Measurements from ENCODE around the gene GTF2E1.
A peak's percentile ranks its signal among the peaks of the same experiment; 100 is the strongest.
"Not testable (repeated sequence)": the region's sequence is repeated elsewhere in the genome, so short reads cannot be mapped to it uniquely, and the experiment has no call there.

Gene GTF2E1

GRCh38 chr3:120756061-120756460 lies 13.5 kb downstream of the GTF2E1 start:
- DNase-seq (ENCODE audit: low spot score): no peak

- not testable (repeated sequence) for DNase-seq (ENCODE audit: low spot score)
These were observed 16.0 kb downstream of the GTF2E1 start for GRCh38 chr3:120758551-120758950.

GRCh38 chr3:120762615-120763014 lies 20.1 kb downstream of the GTF2E1 start:
- no peak for DNase-seq (ENCODE audit: low spot score)

GRCh38 chr3:120763601-120764000 lies 21.1 kb downstream of the GTF2E1 start:
- DNase-seq (ENCODE audit: low spot score): no peak

- no peak for DNase-seq (ENCODE audit: low spot score)
These were observed 21.7 kb downstream of the GTF2E1 start for GRCh38 chr3:120764206-120764605.

- no peak for DNase-seq (ENCODE audit: low spot score)
These were observed 23.4 kb downstream of the GTF2E1 start for GRCh38 chr3:120765830-120766493.

- DNase-seq (ENCODE audit: low spot score): no peak
These were observed 24.0 kb downstream of the GTF2E1 start for GRCh38 chr3:120766576-120766975.

- DNase-seq (ENCODE audit: low spot score): no peak
These were observed 24.6 kb downstream of the GTF2E1 start for GRCh38 chr3:120767106-120767505.

GRCh38 chr3:120769436-120769835 lies 26.9 kb downstream of the GTF2E1 start:
- no peak for DNase-seq (ENCODE audit: low spot score)

GRCh38 chr3:120770891-120771290 lies 28.3 kb downstream of the GTF2E1 start:
- DNase-seq (ENCODE audit: low spot score): no peak

- no peak for DNase-seq (ENCODE audit: low spot score)
These were observed 29.5 kb downstream of the GTF2E1 start for GRCh38 chr3:120772081-120772480.

GRCh38 chr3:120773932-120774331 lies 31.4 kb downstream of the GTF2E1 start:
- DNase-seq (ENCODE audit: low spot score): no peak

- no peak for DNase-seq (ENCODE audit: low spot score)
These were observed 32.9 kb downstream of the GTF2E1 start for GRCh38 chr3:120775411-120775810.

GRCh38 chr3:120778776-120779175 lies 36.2 kb downstream of the GTF2E1 start:
- no peak for DNase-seq (ENCODE audit: low spot score)

- DNase-seq (ENCODE audit: low spot score): no peak
These were observed 38.4 kb downstream of the GTF2E1 start for GRCh38 chr3:120780977-120781376.

GRCh38 chr3:120785832-120786231 lies 43.3 kb downstream of the GTF2E1 start:
- not testable (repeated sequence) for DNase-seq (ENCODE audit: low spot score)

- DNase-seq (ENCODE audit: low spot score): no peak
These were observed 48.5 kb downstream of the GTF2E1 start for GRCh38 chr3:120791010-120791409.

GRCh38 chr3:120791913-120792312 lies 49.4 kb downstream of the GTF2E1 start:
- no peak for DNase-seq (ENCODE audit: low spot score)

- no peak for DNase-seq (ENCODE audit: low spot score)
These were observed 51.1 kb downstream of the GTF2E1 start for GRCh38 chr3:120793601-120794000.

- DNase-seq (ENCODE audit: low spot score): peak; percentile 87
These were observed 52.6 kb downstream of the GTF2E1 start for GRCh38 chr3:120795017-120795648.

- no peak for DNase-seq (ENCODE audit: low spot score)
These were observed 53.4 kb downstream of the GTF2E1 start for GRCh38 chr3:120795959-120796358.

GRCh38 chr3:120796976-120797375 lies 54.4 kb downstream of the GTF2E1 start:
- DNase-seq (ENCODE audit: low spot score): no peak

GRCh38 chr3:120797857-120798256 lies 55.3 kb downstream of the GTF2E1 start:
- DNase-seq (ENCODE audit: low spot score): no peak

- DNase-seq (ENCODE audit: low spot score): no peak
These were observed 55.8 kb downstream of the GTF2E1 start for GRCh38 chr3:120798346-120798745.
